HEK293 (cell line): Measurements from ENCODE around the gene CATSPERZ.

Experiments
- CTCF ChIA-PET: fragments of 350-600 bp; formaldehyde crosslinking; extraction: SDS; loops from one replicate; lab custom pipeline; 2021; ENCODE audit warnings: antibody characterized with exemption; lab: Yijun Ruan, JAX
- POLR2A ChIA-PET: fragments of 300-600 bp; formaldehyde crosslinking; extraction: SDS; loops from one replicate; lab custom pipeline; 2020; ENCODE audit warnings: antibody characterized with exemption, inconsistent platforms; lab: Yijun Ruan, JAX
- H3K27ac ChIP-seq: fragments of 200-500 bp; sonication (Bioruptor generic); 2 replicates; pipeline ENCODE4 v1.5.1; 2014; ENCODE audit warnings: low read depth, low read length, control low read depth, inconsistent platforms; ENCODE audit errors: extremely low read depth
- H3K36me3 ChIP-seq, 2 experiments: fragments of 200-500 bp in 1 of 2; sonication (Bioruptor generic) in 1 of 2; 1 replicate in 1 of 2; 2 replicates in 1 of 2; pipeline ENCODE4 v1.5.1; 2014 to 2017; ENCODE audit warnings: inconsistent platforms in 2 of 2, low read length in 2 of 2; ENCODE audit not compliant: control insufficient read depth in 2 of 2, insufficient read depth in 1 of 2
- H3K4me1 ChIP-seq: fragments of 200-500 bp; sonication (Bioruptor generic); 2 replicates; pipeline ENCODE4 v1.5.1; 2014; ENCODE audit warnings: mild to moderate bottlenecking, low read length, inconsistent platforms; ENCODE audit not compliant: control insufficient read depth, insufficient read depth
- H3K4me3 ChIP-seq: 2 replicates; pipeline ENCODE4 v1.5.1; 2011; ENCODE audit warnings: low read depth, mild to moderate bottlenecking, control low read depth, low read length, moderate library complexity
- H3K9me3 ChIP-seq: fragments of 200-500 bp; sonication (Bioruptor generic); 2 replicates; pipeline ENCODE4 v1.5.1; 2014; ENCODE audit warnings: low read depth, low read length, inconsistent platforms; ENCODE audit not compliant: control insufficient read depth, insufficient read depth
- EGR2 ChIP-seq: fragments of 450-650 bp; formaldehyde crosslinking; IDR thresholded peaks from 2 replicates; pipeline ENCODE4 v1.5.1; 2016; ENCODE audit warnings: low read depth, missing biosample characterization, missing genetic modification characterization
- GLIS1 ChIP-seq: fragments of 450-650 bp; formaldehyde crosslinking; IDR thresholded peaks from 2 replicates; pipeline ENCODE4 v1.5.1; 2016; ENCODE audit warnings: missing biosample characterization, missing genetic modification characterization
- KLF16 ChIP-seq: fragments of 450-650 bp; formaldehyde crosslinking; IDR thresholded peaks from 2 replicates; pipeline ENCODE4 v1.5.1; 2017; ENCODE audit warnings: missing biosample characterization, missing genetic modification characterization
- PRDM1 ChIP-seq: fragments of 450-650 bp; formaldehyde crosslinking; IDR thresholded peaks from 2 replicates; pipeline ENCODE4; 2016; ENCODE audit warnings: missing biosample characterization, missing genetic modification characterization
- ZBTB17 ChIP-seq: fragments of 450-650 bp; formaldehyde crosslinking; IDR thresholded peaks from 2 replicates; pipeline ENCODE4 v1.5.1; 2016; ENCODE audit warnings: missing biosample characterization, missing genetic modification characterization
- ZNF121 ChIP-seq: fragments of 450-650 bp; formaldehyde crosslinking; IDR thresholded peaks from 2 replicates; pipeline ENCODE4 v1.5.1; 2016; ENCODE audit warnings: missing biosample characterization, missing genetic modification characterization
- ZNF16 ChIP-seq: fragments of 450-650 bp; formaldehyde crosslinking; IDR thresholded peaks from 2 replicates; pipeline ENCODE4 v1.5.1; 2016; ENCODE audit warnings: low read depth, missing biosample characterization, missing genetic modification characterization
- ZNF175 ChIP-seq: fragments of 450-650 bp; formaldehyde crosslinking; IDR thresholded peaks from 2 replicates; pipeline ENCODE4 v1.5.1; 2016; ENCODE audit warnings: missing biosample characterization, missing genetic modification characterization
- ZNF2 ChIP-seq: fragments of 450-650 bp; formaldehyde crosslinking; IDR thresholded peaks from 2 replicates; pipeline ENCODE4 v1.5.1; 2016; ENCODE audit warnings: missing biosample characterization, missing genetic modification characterization
- ZNF214 ChIP-seq: fragments of 450-650 bp; formaldehyde crosslinking; IDR thresholded peaks from 2 replicates; pipeline ENCODE4 v1.5.1; 2017; ENCODE audit warnings: missing biosample characterization, mild to moderate bottlenecking, missing genetic modification characterization, borderline replicate concordance
- ZNF404 ChIP-seq: fragments of 450-650 bp; formaldehyde crosslinking; IDR thresholded peaks from 2 replicates; pipeline ENCODE4 v1.5.1; 2017; ENCODE audit warnings: missing biosample characterization, missing genetic modification characterization
- ZNF433 ChIP-seq: fragments of 450-650 bp; formaldehyde crosslinking; IDR thresholded peaks from 2 replicates; pipeline ENCODE4 v1.5.1; 2016; ENCODE audit warnings: missing biosample characterization, missing genetic modification characterization, low read depth
- ZNF449 ChIP-seq: fragments of 450-650 bp; formaldehyde crosslinking; IDR thresholded peaks from 2 replicates; pipeline ENCODE4 v1.5.1; 2017; ENCODE audit warnings: missing biosample characterization, mild to moderate bottlenecking, missing genetic modification characterization, moderate library complexity
- ZNF510 ChIP-seq: fragments of 450-650 bp; formaldehyde crosslinking; IDR thresholded peaks from 2 replicates; pipeline ENCODE4 v1.5.1; 2018; ENCODE audit warnings: mild to moderate bottlenecking, missing genetic modification characterization, missing biosample characterization; ENCODE audit not compliant: insufficient replicate concordance
- ZNF692 ChIP-seq: fragments of 450-650 bp; formaldehyde crosslinking; IDR thresholded peaks from 2 replicates; pipeline ENCODE4 v1.5.1; 2016; ENCODE audit warnings: missing biosample characterization, missing genetic modification characterization
- ZNF791 ChIP-seq: fragments of 450-650 bp; formaldehyde crosslinking; IDR thresholded peaks from 2 replicates; pipeline ENCODE4 v1.5.1; 2016; ENCODE audit warnings: missing biosample characterization, missing genetic modification characterization

CATSPERZ gene

GRCh38 chr11:64320556-64320955 is 20.4 kb downstream of the CATSPERZ start:
- Histone ChIP-seq H3K4me3 (no peak overlapping the region), H3K36me3 (peaks cover 0 to 47% of the 10 kb centered on the region in 2 experiments; a peak in 1 of 3 replicates), H3K27ac (no peak overlapping the region), H3K9me3 (no peaks in the 10 kb centered on the region), H3K4me1 (no peaks in the 10 kb centered on the region)
- TF ChIP-seq ZNF433 (tag by site-specific recombination), result no peak
- no peak for TF ChIP-seq ZNF16
- TF ChIP-seq ZNF175 (tag by site-specific recombination), result no peak
- TF ChIP-seq KLF16 (tag by site-specific recombination), result no peak
- no peak for TF ChIP-seq ZNF2 (tag by site-specific recombination)
- no peak for TF ChIP-seq ZNF510 (tag by site-specific recombination)
- no peak for TF ChIP-seq ZNF404
- CTCF ChIA-PET, result interaction anchor here (0.6 kb wide), 1 partner anchor 63 kb away, joined by 5 read pairs; no protein-coding TSS in a partner anchor
- POLR2A ChIA-PET, result interaction anchor here (0.6 to 4.0 kb wide), 3 partner anchors 14 to 163 kb away, joined by 3 to 19 read pairs (median 5); no protein-coding TSS in a partner anchor

- ChIA-PET CTCF (no interaction called here), POLR2A (interaction anchor here (0.6 kb wide), 1 partner anchor 163 kb away, joined by 3 read pairs; no protein-coding TSS in a partner anchor)
- H3K36me3 ChIP-seq, result peaks cover 0 to 43% of the 10 kb centered on the region in 2 experiments; a peak in 1 of 3 replicates
- H3K27ac ChIP-seq, result no peak overlapping the region
- H3K4me1 ChIP-seq, result no peaks in the 10 kb centered on the region
- TF ChIP-seq GLIS1 (tag by site-specific recombination) (peak; percentile 46), EGR2 (tag by site-specific recombination) (peak; percentile 42; the same call in 1 of the 2 replicates), ZNF791 (tag by site-specific recombination) (no peak), ZNF121 (no peak), PRDM1 (tag by site-specific recombination) (peak; percentile 99), ZNF214 (tag by site-specific recombination) (no peak), ZBTB17 (tag by site-specific recombination) (no peak)
- TF ChIP-seq, all 188 proteins: peak for 3
- Histone ChIP-seq H3K4me3 (no peak overlapping the region), H3K9me3 (no peaks in the 10 kb centered on the region)
These were observed 20.9 kb downstream of the CATSPERZ start for GRCh38 chr11:64321026-64321425.

- POLR2A ChIA-PET, result interaction anchor here (1.0 kb wide), 1 partner anchor 12 kb away, joined by 6 read pairs; no protein-coding TSS in a partner anchor
These were observed 21.4 kb downstream of the CATSPERZ start for GRCh38 chr11:64321533-64321932.

More at GRCh38 chr11:64321533-64321932, 21.4 kb downstream of the CATSPERZ start:
- CTCF ChIA-PET, result interaction anchor here (0.6 to 2.9 kb wide), 3 partner anchors 10 to 33 kb away, joined by 6 to 10 read pairs (median 6); no protein-coding TSS in a partner anchor
- 0 out of 2 replicates have a peak, but pooled peaks have one; percentile 33 for TF ChIP-seq ZNF449
- no peak for TF ChIP-seq ZNF692 (tag by site-specific recombination)
- TF ChIP-seq, all 188 proteins: peak for 1
- no peaks in the 10 kb centered on the region for H3K9me3 ChIP-seq
- H3K27ac ChIP-seq, result no peak overlapping the region
- no peak overlapping the region for H3K4me3 ChIP-seq
- peaks cover 0 to 38% of the 10 kb centered on the region in 2 experiments; a peak in 1 of 3 replicates for H3K36me3 ChIP-seq
- no peaks in the 10 kb centered on the region for H3K4me1 ChIP-seq
